A549 (cell line): ENCODE results near the gene ATP1A4.

Source experiments
- CEBPB ChIP-seq, 2 experiments: fragments of >200 bp in 1 of 2; sonication (Bioruptor Twin) in 1 of 2; formaldehyde crosslinking in 1 of 2; IDR thresholded peaks; 2 replicates each; pipeline ENCODE4 v1.6.1; 2012 to 2016
- EP300 ChIP-seq, 2 experiments: fragments of >200 bp; sonication (Bioruptor Twin); formaldehyde crosslinking; IDR thresholded peaks; 2 replicates in 1 of 2; 3 replicates in 1 of 2; pipeline ENCODE4 v1.6.1; 2016 to 2017
- NR3C1 ChIP-seq: fragments of >200 bp; sonication (Bioruptor Twin); formaldehyde crosslinking; IDR thresholded peaks from 3 replicates; pipeline ENCODE4 v1.6.1; 2017
- TF ChIP-seq, protein P1 (sequence below): fragments of >200 bp; sonication (Bioruptor Twin); formaldehyde crosslinking; IDR thresholded peaks from 3 replicates; pipeline ENCODE4 v1.5.1; 2016
- TF ChIP-seq, protein P2 (sequence below): fragments of 450-650 bp; IDR thresholded peaks from 2 replicates; pipeline ENCODE4 v1.6.1; 2014; ENCODE audit warnings: antibody characterized with exemption
- TF ChIP-seq, protein P3 (sequence below): fragments of 150-350 bp; IDR thresholded peaks from 2 replicates; pipeline ENCODE4 v1.6.1; 2014; ENCODE audit warnings: low read depth, mild to moderate bottlenecking, low read length

DNA sequence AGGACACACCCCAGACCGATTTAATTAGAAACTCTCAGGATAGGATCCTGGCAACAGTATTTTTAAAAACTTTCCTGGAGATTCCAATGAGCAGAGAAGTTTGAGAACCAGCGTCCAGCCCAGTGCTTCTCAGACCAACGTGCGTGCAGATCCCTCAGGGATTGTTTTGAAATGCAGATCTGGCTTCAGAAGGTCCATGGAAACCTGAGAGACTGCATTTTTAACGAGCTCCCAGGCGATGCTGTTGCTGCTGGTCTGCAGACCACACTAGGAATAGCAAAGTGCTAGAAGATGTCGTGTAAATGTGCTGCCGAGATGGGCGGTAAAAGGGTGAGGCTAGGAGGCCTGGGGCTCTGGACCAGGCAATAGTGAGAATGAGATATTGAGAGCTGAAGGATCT, 20.6 kb downstream of the ATP1A4 start:
- TF ChIP-seq, protein P1, sequence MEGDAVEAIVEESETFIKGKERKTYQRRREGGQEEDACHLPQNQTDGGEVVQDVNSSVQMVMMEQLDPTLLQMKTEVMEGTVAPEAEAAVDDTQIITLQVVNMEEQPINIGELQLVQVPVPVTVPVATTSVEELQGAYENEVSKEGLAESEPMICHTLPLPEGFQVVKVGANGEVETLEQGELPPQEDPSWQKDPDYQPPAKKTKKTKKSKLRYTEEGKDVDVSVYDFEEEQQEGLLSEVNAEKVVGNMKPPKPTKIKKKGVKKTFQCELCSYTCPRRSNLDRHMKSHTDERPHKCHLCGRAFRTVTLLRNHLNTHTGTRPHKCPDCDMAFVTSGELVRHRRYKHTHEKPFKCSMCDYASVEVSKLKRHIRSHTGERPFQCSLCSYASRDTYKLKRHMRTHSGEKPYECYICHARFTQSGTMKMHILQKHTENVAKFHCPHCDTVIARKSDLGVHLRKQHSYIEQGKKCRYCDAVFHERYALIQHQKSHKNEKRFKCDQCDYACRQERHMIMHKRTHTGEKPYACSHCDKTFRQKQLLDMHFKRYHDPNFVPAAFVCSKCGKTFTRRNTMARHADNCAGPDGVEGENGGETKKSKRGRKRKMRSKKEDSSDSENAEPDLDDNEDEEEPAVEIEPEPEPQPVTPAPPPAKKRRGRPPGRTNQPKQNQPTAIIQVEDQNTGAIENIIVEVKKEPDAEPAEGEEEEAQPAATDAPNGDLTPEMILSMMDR, result no peak
- TF ChIP-seq NR3C1 (no peak), CEBPB (IDR thresholded peaks at IDR 0.05) (no peak), EP300 (IDR thresholded peaks at IDR 0.05) (no peak)
- TF ChIP-seq, protein P2, sequence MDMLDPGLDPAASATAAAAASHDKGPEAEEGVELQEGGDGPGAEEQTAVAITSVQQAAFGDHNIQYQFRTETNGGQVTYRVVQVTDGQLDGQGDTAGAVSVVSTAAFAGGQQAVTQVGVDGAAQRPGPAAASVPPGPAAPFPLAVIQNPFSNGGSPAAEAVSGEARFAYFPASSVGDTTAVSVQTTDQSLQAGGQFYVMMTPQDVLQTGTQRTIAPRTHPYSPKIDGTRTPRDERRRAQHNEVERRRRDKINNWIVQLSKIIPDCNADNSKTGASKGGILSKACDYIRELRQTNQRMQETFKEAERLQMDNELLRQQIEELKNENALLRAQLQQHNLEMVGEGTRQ, result no peak
- TF ChIP-seq, protein P3, sequence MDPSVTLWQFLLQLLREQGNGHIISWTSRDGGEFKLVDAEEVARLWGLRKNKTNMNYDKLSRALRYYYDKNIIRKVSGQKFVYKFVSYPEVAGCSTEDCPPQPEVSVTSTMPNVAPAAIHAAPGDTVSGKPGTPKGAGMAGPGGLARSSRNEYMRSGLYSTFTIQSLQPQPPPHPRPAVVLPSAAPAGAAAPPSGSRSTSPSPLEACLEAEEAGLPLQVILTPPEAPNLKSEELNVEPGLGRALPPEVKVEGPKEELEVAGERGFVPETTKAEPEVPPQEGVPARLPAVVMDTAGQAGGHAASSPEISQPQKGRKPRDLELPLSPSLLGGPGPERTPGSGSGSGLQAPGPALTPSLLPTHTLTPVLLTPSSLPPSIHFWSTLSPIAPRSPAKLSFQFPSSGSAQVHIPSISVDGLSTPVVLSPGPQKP, result no peak
